ENCODE results near the gene PDZD4.

DNA sequence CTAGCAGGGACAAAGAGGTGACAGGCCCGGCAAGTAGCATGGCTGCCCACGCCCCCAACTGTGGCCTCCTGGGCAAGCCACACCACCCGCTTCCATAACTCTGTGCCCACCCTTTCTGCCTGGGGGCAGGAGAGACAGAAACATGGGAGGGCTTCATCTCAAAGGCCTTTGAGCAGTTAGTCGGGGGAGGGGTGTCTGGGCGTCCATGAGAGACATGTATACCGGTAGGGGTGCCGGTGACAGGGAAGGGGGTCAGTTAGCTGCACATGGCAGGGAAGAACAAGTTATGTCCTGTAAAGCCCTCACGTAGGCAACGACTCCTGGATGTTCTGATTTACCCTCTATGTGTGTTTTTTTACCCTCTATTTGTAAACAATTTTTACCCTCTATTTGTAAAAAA is 9.3 kb downstream of the PDZD4 start:
- TF ChIP-seq, protein P1, sequence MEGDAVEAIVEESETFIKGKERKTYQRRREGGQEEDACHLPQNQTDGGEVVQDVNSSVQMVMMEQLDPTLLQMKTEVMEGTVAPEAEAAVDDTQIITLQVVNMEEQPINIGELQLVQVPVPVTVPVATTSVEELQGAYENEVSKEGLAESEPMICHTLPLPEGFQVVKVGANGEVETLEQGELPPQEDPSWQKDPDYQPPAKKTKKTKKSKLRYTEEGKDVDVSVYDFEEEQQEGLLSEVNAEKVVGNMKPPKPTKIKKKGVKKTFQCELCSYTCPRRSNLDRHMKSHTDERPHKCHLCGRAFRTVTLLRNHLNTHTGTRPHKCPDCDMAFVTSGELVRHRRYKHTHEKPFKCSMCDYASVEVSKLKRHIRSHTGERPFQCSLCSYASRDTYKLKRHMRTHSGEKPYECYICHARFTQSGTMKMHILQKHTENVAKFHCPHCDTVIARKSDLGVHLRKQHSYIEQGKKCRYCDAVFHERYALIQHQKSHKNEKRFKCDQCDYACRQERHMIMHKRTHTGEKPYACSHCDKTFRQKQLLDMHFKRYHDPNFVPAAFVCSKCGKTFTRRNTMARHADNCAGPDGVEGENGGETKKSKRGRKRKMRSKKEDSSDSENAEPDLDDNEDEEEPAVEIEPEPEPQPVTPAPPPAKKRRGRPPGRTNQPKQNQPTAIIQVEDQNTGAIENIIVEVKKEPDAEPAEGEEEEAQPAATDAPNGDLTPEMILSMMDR (conservative IDR thresholded peaks at IDR 0.05; ENCODE audit: low read depth, low read length): no peak
- TF ChIP-seq EZH2 (IDR thresholded peaks at IDR 0.05; ENCODE audit: low read length, unreplicated experiment) (no peak), EZH2phosphoT487 (IDR thresholded peaks at IDR 0.05; ENCODE audit: borderline replicate concordance, low read length) (no peak)
